Measurements from ENCODE around the gene COL8A2. TPM values are rescaled to one million over a fixed set of nuclear protein-coding genes. Genes with fewer than 3 reads are reported as not detected.
"Not testable (repeated sequence)": the region's sequence is repeated elsewhere in the genome, so short reads cannot be mapped to it uniquely, and the experiment has no call there.

COL8A2 gene
- polyA plus RNA-seq, 1 donor from 2014 or later, result not detected

DNA sequence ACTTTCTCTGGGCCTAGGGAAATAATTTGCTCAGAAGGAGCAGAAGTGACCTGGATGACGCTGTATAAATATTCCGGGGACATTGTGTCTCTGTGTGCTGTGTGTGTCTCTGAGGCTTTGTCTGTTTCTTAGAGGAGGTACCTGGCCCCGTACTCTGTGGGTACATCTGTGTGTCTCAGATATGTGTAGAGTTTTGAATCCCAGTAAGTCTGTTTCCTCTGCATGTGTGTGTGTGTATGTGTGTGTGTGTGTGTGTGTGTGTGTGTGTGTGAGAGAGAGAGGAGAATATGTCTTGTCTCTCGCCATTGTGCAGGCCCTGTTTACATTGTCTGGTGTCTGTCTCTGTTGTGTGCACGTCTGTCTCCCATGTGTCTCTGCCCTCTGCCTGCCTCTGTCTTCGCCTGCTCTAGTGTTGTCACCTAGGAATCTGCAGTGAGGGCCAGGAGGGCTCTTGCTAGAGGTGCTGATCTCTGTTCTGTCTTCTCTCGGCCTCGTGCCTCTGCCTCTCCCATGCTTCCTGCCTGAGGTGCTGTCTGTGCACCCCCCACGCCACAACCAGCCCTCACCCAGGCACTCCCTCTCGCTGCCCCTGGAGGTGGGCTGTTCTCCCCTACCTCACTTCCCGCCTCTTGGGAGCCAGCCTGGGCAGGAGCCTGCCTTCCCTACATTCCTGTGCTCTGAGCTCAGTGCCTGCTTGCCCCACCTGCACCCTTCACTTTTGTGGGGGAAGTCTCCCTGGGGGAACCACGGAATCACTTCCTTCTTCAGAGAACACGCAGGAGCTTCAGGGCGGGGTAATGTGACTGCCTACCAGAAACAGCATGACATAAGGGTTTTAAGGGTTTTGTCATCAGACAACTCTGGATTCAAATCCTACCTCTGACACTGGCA lies 36.9 kb upstream of the COL8A2 start:
- Mint-ChIP-seq H3K27me3 (no peaks in the 10 kb centered on the region), H3K27ac (peak overlapping the region; percentile 52 to 94 (median 93)), H3K4me1 (peaks cover 49 to 65% (median 56%) of the 10 kb centered on the region in 3 donors), H3K4me3 (peak overlapping the region; percentile 33 to 92 (median 68)), H3K36me3 (peaks cover 3% of the 10 kb centered on the region), H3K9me3 (no peaks in the 10 kb centered on the region)

DNA sequence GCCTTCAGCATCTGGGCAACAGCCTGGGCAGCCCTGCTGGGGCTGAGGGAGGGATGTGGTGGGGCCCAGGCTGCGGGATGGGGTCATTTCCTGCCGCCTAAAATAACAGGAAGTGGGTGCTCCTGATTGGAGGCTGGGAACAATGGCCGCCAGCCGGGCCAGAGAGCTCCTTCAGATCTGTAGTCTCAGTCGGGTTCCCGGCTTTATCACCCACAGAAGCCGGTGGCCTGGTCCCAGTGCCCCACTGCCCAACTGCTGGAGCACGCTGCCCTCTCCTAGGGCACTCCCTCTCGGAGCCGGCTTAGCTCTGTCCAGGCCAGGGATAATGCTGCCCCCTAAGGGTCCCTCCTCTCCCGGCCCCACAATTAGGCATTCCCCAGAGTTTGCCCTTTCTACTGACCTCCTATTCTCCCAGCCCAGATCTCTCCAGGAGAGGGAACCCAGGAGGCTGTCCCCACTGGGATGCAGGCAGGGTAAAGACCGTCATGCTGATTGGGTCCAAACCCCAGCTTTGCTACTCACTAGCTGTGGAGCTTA lies 36.0 kb upstream of the COL8A2 start:
- Mint-ChIP-seq H3K27me3 (no peaks in the 10 kb centered on the region), H3K9me3 (no peaks in the 10 kb centered on the region), H3K36me3 (peaks cover 3% of the 10 kb centered on the region), H3K4me3 (peak overlapping the region; percentile 5 to 92 (median 82)), H3K4me1 (peaks cover 49 to 62% (median 56%) of the 10 kb centered on the region in 3 donors), H3K27ac (peak overlapping the region; percentile 52 to 94 (median 93))

DNA sequence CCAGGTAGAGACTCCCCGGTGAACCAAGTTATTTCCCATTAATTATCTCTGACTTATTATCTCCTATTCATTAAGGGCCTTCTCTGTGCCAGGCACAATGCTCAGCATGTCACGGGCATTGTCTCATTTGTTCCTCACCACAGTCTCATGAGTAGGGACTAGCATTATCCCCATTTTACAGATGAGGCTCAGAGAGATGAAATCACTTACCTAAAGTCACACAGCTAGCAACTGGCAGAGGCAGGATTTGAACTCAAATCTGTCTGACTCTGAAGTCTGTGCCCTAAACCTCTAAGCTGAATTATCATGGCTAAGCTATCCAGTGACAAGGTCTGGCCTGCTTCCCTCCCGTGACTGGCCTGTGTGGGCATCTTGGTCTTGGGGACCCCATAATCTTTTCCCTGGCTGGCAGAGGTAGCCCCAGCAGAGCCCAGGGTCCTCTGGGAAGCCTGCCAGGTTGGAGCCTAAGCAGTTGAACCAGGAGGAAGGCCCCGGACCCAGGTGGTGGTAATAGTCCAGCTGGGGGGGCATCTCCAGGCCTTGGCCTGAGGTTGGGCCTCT lies 35.4 kb upstream of the COL8A2 start:
- Mint-ChIP-seq H3K4me3 (peak overlapping the region in 3 of 4 donors; percentile 13 to 92 (median 80)), H3K9me3 (no peaks in the 10 kb centered on the region), H3K27ac (peak overlapping the region; percentile 52 to 94 (median 93)), H3K4me1 (peaks cover 49 to 62% (median 56%) of the 10 kb centered on the region in 3 donors), H3K36me3 (peaks cover 3% of the 10 kb centered on the region), H3K27me3 (no peaks in the 10 kb centered on the region)

DNA sequence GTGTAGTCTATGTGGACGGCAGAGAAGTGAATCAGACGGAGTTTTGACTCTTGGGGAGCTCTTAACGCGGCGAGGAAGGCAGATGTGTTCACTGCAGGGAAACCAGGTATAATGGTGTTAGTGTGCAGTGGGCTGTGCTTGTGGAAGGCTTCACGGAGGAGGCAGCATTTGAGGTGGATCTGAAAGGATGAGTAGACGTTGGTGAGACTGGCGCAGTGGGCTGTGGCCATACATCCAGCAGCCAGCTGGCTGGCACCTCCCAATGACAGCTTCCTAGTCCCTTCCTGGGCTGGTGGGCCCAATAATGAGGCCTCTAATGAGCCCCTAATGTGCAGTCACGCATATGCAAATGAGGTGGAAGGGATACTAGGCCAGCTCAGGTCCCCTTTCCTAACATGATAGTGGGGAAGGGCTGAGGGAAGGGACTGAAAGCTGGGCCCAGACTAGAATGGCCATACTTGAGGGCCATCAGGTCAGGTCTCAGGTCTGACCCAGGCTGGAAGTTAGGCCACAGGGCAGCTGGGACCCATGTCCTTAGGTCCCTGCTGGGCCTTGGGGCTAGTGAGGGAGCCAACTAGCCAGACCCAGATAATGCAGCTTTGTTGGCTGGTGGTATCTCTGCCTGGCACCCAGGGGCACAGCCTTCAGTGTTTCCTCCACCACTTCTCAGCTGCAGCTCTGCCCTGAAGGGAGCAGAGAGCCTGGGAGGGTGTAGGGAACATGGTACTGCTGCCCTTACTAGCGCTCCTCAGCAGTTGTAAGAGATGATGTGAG lies 34.8 kb upstream of the COL8A2 start:
- Mint-ChIP-seq H3K4me1 (peaks cover 48 to 62% (median 56%) of the 10 kb centered on the region in 3 donors), H3K36me3 (peaks cover 3% of the 10 kb centered on the region), H3K27ac (peak overlapping the region; percentile 77 to 94 (median 93)), H3K27me3 (no peaks in the 10 kb centered on the region), H3K4me3 (peak overlapping the region; percentile 30 to 92 (median 74)), H3K9me3 (no peaks in the 10 kb centered on the region)

DNA sequence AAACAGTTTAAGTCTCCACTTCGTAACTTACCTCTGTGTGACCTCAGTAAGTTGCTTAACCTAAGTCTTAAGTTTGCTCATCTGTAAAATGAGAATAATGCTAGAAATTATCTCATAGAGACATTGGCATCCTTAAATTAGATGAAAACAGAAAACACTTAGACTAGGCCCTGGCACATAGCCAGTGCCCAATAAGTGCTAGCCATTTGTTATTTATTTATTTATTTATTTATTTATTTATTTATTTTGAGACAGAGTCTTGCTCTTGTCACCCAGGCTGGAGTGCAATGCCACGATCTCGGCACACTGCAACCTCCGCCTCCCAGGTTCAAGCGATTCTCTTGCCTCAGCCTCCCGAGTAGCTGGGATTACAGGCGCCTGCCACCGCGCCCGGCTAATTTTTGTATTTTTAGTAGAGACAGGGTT lies 33.8 kb upstream of the COL8A2 start:
- not testable (repeated sequence) for H3K36me3 Mint-ChIP-seq, H3K9me3 Mint-ChIP-seq, H3K27me3 Mint-ChIP-seq
- H3K4me1 Mint-ChIP-seq, result peaks cover 46 to 58% (median 53%) of the 10 kb centered on the region in 3 donors
- H3K4me3 Mint-ChIP-seq, result peak overlapping the region in 3 of 4 donors; percentile 63 to 86 (median 76)
- peak overlapping the region in 2 of 3 donors; percentile 73 to 89 for H3K27ac Mint-ChIP-seq

DNA sequence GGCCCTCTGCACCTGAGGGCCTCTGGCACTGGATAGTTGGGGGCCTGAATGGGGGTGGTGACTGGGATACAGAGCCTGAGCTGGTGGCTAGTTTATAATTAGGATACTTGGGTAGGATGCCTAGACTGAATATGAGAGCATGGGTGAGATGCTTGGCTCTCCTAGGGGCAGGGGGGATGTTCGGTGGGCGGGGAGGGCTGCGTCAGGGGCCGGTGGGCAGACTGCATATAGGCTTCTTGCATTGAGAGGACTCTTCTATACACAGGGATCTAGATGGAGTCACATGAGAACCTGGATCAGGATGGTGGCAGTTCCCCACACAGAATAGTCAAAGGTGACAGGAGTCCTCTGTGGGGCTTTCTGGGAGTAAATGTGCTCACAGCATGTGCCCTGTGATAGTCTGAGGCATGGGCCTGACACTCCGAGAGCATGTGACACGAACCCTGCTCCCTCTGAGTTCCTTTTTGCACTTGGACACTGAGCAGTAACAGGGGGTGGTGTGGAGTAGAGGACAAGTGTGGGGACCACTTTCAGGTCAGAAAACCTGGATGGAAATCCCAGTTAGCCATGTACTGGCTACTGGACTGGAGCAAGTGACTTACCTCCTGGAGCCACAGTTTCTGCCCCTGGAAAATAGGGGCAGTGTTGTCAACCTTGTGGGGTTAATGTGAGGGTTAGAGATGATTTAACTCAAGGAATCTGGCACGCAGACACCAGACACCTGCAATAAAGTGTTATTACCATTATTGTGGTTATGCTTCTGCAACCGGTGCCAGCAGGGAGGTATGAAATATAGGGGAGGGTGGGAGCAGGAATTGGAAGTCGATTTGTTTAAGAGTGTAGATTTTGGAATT lies 33.2 kb upstream of the COL8A2 start:
- peak overlapping the region; percentile 83 to 96 (median 90) for H3K4me3 Mint-ChIP-seq
- no peaks in the 10 kb centered on the region for H3K9me3 Mint-ChIP-seq
- no peaks in the 10 kb centered on the region for H3K27me3 Mint-ChIP-seq
- H3K27ac Mint-ChIP-seq, result peak overlapping the region; percentile 73 to 95 (median 89)
- peaks cover 50 to 58% (median 52%) of the 10 kb centered on the region in 3 donors for H3K4me1 Mint-ChIP-seq
- no peaks in the 10 kb centered on the region for H3K36me3 Mint-ChIP-seq

DNA sequence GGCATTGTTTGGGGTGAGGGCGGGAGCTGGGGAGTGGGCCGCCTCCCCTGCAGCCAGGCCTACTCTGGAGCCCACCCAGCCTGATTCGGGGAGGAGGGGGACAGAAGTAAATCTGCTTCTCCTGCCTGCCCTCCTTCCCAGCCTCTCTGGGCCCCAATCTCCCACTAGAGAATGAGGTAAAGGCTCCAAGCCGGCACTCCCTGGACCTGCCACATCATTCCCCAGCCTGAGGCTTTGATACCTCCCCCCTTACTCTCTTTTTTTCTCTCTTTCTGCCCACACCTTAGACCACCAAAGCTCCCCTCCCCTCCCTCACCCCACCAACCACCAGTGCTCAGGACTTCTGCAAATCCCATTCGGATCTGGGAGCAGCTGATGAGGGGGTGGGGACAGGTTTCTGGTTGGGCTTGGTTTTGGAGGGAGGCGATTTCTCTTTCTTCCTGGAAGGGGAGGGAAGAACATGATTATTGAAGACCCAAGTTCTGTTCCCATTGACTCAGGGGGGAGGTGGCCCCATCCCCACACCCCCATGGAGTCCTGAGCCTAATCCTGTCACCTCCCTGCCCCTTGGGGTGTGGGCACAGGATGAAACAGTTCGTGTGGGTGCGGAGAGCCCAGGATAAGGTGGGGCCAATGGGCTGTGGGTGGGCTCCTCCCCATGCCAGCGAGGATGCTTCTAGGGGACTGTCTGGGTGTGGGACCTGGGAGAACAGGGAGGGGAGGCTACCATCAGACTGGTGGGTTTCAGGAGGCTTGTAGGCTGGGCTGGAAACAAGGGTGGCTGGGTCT lies 32.3 kb upstream of the COL8A2 start:
- Mint-ChIP-seq H3K9me3 (no peaks in the 10 kb centered on the region), H3K27ac (peak overlapping the region; percentile 78 to 95 (median 89)), H3K4me3 (peak overlapping the region; percentile 83 to 96 (median 90)), H3K4me1 (peaks cover 44 to 53% (median 49%) of the 10 kb centered on the region in 3 donors), H3K27me3 (no peaks in the 10 kb centered on the region), H3K36me3 (no peaks in the 10 kb centered on the region)

DNA sequence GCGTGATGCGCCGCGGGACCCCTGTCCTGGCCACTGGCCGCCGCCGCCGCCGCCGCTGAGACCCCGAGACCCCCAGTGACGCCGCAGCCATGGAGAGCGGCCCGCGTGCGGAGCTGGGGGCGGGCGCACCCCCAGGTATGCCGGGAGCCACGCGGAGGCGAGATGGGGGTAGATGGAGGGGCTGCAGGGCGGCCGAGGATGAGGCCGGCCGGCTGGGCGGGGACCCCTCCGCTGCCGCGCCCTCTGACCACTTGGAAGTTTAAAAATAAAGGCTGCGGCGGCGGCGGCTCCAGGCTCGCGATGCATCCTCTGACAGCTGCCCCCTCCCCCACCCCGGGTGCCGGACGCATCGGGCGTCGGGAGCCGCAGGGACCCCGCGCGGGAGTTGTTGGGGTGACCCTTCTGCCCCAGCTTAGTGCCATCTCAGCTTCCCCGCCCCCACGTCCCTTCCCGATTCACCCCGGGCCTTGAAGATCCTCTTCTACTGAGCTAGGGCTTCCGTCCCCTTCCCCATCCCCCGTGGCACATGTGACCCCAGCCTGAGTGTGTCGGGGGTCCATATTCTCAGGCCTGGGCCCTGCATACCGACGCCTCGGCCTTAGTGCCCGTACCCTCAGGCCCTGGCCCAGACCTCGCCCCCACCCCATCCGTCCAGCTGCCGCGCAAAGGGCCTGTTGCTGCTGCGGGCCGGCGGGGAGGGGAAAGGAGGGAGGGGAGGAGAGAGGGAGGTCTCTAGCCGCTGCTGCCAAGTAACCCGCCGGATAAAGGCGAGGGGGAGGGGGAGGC lies 31.5 kb upstream of the COL8A2 start:
- H3K27ac Mint-ChIP-seq, result peak overlapping the region; percentile 16 to 95 (median 89)
- peak overlapping the region; percentile 83 to 96 (median 90) for H3K4me3 Mint-ChIP-seq
- no peaks in the 10 kb centered on the region for H3K9me3 Mint-ChIP-seq
- H3K4me1 Mint-ChIP-seq, result peaks cover 41 to 51% (median 44%) of the 10 kb centered on the region in 3 donors
- no peaks in the 10 kb centered on the region for H3K27me3 Mint-ChIP-seq
- H3K36me3 Mint-ChIP-seq, result no peaks in the 10 kb centered on the region

DNA sequence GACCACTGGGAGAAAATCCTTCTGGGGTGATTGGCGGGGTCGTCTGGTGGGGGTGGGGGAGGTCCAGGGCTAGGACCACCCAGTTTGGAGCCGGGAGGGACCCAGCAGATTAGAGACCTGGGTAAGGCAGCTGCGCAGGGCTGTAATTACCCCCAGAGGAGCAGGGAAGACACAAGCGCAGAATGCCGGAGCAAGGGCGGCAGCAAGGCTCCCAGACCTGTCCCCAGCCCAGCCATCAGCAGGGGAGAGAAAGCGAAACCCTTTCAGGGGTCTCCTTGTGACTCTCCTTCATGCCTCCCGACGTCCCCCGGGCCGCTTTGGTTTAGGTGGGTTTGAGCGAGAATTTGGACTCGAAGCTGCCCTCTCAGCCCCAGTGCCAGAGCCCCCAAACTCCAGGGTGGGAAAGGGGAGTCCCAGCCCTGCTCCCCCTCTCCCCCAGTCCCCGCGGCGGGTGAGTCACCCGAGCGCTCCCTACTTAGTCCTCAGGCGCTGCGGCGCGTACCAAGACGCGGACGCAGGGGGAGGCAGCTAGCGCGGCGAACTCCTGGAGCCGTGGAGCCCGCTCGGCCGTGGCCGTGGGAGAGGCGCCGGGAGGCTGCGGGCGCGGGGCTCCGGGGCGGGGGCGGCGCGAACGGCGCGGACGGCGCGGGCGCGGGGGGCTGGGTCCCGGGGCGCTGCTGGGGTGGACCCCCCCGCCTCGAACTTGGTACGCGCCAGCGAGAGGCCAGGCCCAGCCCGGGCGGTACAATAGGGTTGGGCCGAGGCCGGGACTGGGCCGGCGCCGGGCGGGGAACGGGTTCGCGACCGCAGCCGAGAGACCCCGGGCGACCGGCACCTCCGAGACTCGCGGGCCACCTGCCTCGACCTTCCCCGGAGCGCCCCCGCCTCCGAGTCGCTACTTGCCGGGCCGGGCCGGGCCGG lies 30.6 kb upstream of the COL8A2 start, which contains the start of gene MAP7D1:
MAP7D1 (plus strand) TSS at position 753 of the 921 bp plus-strand sequence. CDS start 258 bp downstream, outside the sequence.
- Mint-ChIP-seq H3K9me3 (no peaks in the 10 kb centered on the region), H3K27me3 (no peaks in the 10 kb centered on the region), H3K27ac (peak within 1 kb of the TSS; percentile 89 to 95 (median 94)), H3K36me3 (no peaks in the 10 kb centered on the region), H3K4me3 (peak within 1 kb of the TSS; percentile 86 to 97 (median 95)), H3K4me1 (peaks cover 41 to 50% (median 43%) of the 10 kb centered on the region in 3 donors)

DNA sequence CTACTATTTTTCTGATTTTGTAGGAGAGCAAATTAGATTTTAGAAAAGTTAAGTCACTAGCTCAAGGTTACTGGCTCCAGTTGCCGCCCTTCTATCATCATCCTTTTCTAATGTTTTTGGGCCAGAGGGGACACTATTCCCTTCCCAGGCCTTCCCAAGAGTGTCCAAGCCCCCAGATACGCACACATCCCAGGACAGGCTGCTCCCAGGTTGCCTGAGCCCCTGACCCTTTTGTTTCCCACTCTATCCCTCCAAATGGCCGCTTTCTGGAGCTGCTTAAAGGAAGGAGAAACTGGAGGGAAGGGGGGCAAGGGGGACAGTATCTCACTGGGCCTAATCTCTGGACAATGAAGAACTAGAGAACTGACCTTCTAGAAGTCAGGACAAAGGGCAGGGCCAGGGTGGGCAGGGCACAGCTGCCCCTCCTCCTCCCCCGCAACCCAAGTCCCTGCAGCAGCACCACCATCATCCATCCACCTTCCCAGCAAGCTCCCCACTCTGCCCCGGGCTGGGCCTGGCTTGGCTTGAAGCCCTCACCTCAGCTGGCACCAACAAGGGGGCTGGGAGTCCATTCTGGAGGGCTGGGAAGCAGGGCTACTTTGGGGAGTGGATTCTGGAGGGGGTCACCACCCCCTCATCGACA lies 29.9 kb upstream of the COL8A2 start:
- Mint-ChIP-seq H3K27ac (peak overlapping the region; percentile 89 to 94 (median 93)), H3K9me3 (no peaks in the 10 kb centered on the region), H3K36me3 (no peaks in the 10 kb centered on the region), H3K27me3 (no peaks in the 10 kb centered on the region), H3K4me1 (peaks cover 40 to 52% (median 43%) of the 10 kb centered on the region in 3 donors), H3K4me3 (peak overlapping the region; percentile 86 to 97 (median 94))

DNA sequence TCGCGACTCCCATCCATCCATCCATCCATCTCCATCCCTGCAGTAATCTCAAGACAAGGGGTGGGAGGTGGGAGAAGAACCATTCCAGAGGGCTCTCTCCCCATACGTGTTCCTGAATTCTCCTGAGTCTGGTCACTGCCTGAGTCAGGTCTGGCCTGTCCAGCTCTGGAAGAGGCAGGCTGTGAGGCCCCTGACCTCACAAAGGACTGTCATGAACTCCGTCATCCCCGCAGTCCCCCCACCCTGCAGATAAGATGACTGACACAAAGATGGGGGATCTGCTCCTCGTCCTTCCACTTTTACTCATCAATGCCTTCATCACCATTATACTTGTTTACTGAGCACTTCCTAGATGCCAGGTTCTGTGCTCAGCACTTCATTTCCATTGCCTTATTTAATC lies 29.3 kb upstream of the COL8A2 start:
- Mint-ChIP-seq H3K27ac (peak overlapping the region in 2 of 3 donors; percentile 83 to 94), H3K4me1 (peaks cover 41 to 50% (median 44%) of the 10 kb centered on the region in 3 donors), H3K27me3 (no peaks in the 10 kb centered on the region), H3K4me3 (peak overlapping the region; percentile 86 to 97 (median 94)), H3K9me3 (no peaks in the 10 kb centered on the region), H3K36me3 (peaks cover under 1% of the 10 kb centered on the region)

All from IgD-negative memory B cell (primary cell).